CD14-positive monocyte (primary cell): Measurements from ENCODE around the gene EPHB2. TPM values are rescaled to one million over a fixed set of nuclear protein-coding genes. Genes with fewer than 3 reads are reported as not detected.

Source experiments
- DNase-seq, 3 donors: peaks; one replicate each; pipeline ENCODE4 v3.0.0-alpha.2; 2011 to 2022
- H2AFZ ChIP-seq: 2 replicates; pipeline ENCODE4 v1.6.0; 2012; ENCODE audit warnings: mild to moderate bottlenecking, low read depth, low read length, inconsistent platforms; ENCODE audit not compliant: insufficient read depth, poor library complexity, severe bottlenecking
- H3K27ac ChIP-seq, 2 donors: 1 replicate in 1 of 2; 2 replicates in 1 of 2; pipeline ENCODE4 v1.5.1; 2012 to 2013; ENCODE audit warnings: low read length in 2 of 2, control low read depth in 1 of 2, inconsistent platforms in 1 of 2, low read depth in 1 of 2, mild to moderate bottlenecking in 1 of 2
- H3K27me3 ChIP-seq, 2 donors: one replicate each; pipeline versions ENCODE4 v1.6.0 to v1.6.1; 2011 to 2013; ENCODE audit warnings: low read length in 2 of 2; ENCODE audit not compliant: control insufficient read depth in 2 of 2, insufficient read depth in 2 of 2
- H3K36me3 ChIP-seq, 2 donors: replicated peaks in 1 of 2; 1 replicate in 1 of 2; 2 replicates in 1 of 2; pipeline versions ENCODE4 v1.5.1 to v1.6.1; 2012 to 2013; ENCODE audit warnings: low read length in 2 of 2, control low read depth in 1 of 2, inconsistent platforms in 1 of 2, mild to moderate bottlenecking in 1 of 2; ENCODE audit not compliant: insufficient read depth in 2 of 2, control insufficient read depth in 1 of 2
- H3K4me1 ChIP-seq, 2 donors: 1 replicate in 1 of 2; 2 replicates in 1 of 2; pipeline versions ENCODE4 v1.5.1 to v1.6.1; 2012 to 2013; ENCODE audit warnings: low read length in 2 of 2, control low read depth in 1 of 2, inconsistent platforms in 1 of 2, mild to moderate bottlenecking in 1 of 2, moderate library complexity in 1 of 2; ENCODE audit not compliant: insufficient read depth in 2 of 2, control insufficient read depth in 1 of 2
- H3K4me2 ChIP-seq: replicated peaks from 2 replicates; pipeline ENCODE3; 2012; ENCODE audit warnings: low read length, moderate library complexity, mild to moderate bottlenecking; ENCODE audit not compliant: poor library complexity, severe bottlenecking; ENCODE audit errors: extremely low read depth
- H3K4me3 ChIP-seq, 3 experiments: fragments of 200-600 bp in 1 of 3; sonication (generic) in 1 of 3; replicated peaks in 1 of 3; 1 replicate in 2 of 3; 2 replicates in 1 of 3; pipeline ENCODE4 v1.5.1; 2011 to 2013; ENCODE audit warnings: low read length in 3 of 3, mild to moderate bottlenecking in 3 of 3, control low read depth in 2 of 3, low read depth in 2 of 3, inconsistent platforms in 1 of 3, moderate library complexity in 1 of 3
- H3K79me2 ChIP-seq: 2 replicates; pipeline ENCODE4 v1.6.0; 2012; ENCODE audit warnings: mild to moderate bottlenecking, control low read depth, inconsistent platforms, low read length, moderate library complexity; ENCODE audit not compliant: insufficient read depth
- H3K9ac ChIP-seq: 2 replicates; pipeline ENCODE4 v1.6.0; 2017; ENCODE audit warnings: low read length, mild to moderate bottlenecking; ENCODE audit not compliant: insufficient read depth, poor library complexity, severe bottlenecking
- H3K9me3 ChIP-seq, 2 donors: replicated peaks in 1 of 2; 1 replicate in 1 of 2; 2 replicates in 1 of 2; pipeline versions ENCODE4 v1.5.1 to v1.6.1; 2012 to 2013; ENCODE audit warnings: low read length in 2 of 2, control low read depth in 1 of 2; ENCODE audit not compliant: control insufficient read depth in 1 of 2, insufficient read depth in 1 of 2
- H4K20me1 ChIP-seq: 2 replicates; pipeline ENCODE4 v1.6.0; 2012; ENCODE audit warnings: mild to moderate bottlenecking, low read length, control low read depth, moderate library complexity; ENCODE audit not compliant: insufficient read depth
- H3K27ac Mint-ChIP-seq, 7 donors: one replicate each; pipeline ENCODE4 v1.8.0; 2020; ENCODE audit warnings: mild to moderate bottlenecking in 7 of 7, mixed read lengths in 7 of 7, moderate library complexity in 6 of 7, inconsistent platforms in 2 of 7
- H3K27me3 Mint-ChIP-seq, 3 donors: one replicate each; pipeline ENCODE4 v1.8.0; 2021 to 2022; ENCODE audit warnings: low read depth in 3 of 3, mild to moderate bottlenecking in 3 of 3, mixed read lengths in 3 of 3, moderate library complexity in 3 of 3, inconsistent platforms in 1 of 3
- H3K36me3 Mint-ChIP-seq, 2 donors: one replicate each; pipeline ENCODE4 v1.8.0; 2020; ENCODE audit warnings: mixed read lengths in 2 of 2, inconsistent platforms in 1 of 2, mild to moderate bottlenecking in 1 of 2
- H3K4me1 Mint-ChIP-seq: one replicate; pipeline ENCODE4 v1.8.0; 2020; ENCODE audit warnings: mild to moderate bottlenecking, mixed read lengths
- H3K4me3 Mint-ChIP-seq, 2 donors: one replicate each; pipeline ENCODE4 v1.8.0; 2020; ENCODE audit warnings: mild to moderate bottlenecking in 2 of 2, mixed read lengths in 2 of 2, moderate library complexity in 1 of 2
- H3K9me3 Mint-ChIP-seq, 7 donors: one replicate each; pipeline ENCODE4 v1.8.0; 2020 to 2022; ENCODE audit warnings: mixed read lengths in 7 of 7, mild to moderate bottlenecking in 6 of 7, moderate library complexity in 6 of 7, inconsistent platforms in 2 of 7
- CTCF ChIP-seq: fragments of 200-600 bp; IDR thresholded peaks from one replicate; pipeline ENCODE4 v1.8.0; 2022; ENCODE audit warnings: antibody characterized with exemption, mild to moderate bottlenecking
- WGBS: methylation state at CpG from one replicate; pipeline ENCODE4 v1.1.5; 2013; ENCODE audit warnings: missing lambda C conversion rate; ENCODE audit not compliant: insufficient coverage; 5-methylcytosine and 5-hydroxymethylcytosine counted together
- intact Hi-C, 2 donors: fragments of 100-400 bp; cut with micrococcal nuclease; formaldehyde crosslinking; loops; one replicate each; pipeline versions ENCODE4 v1.15.0 to v1.15.1; 2023
- polyA plus RNA-seq, 3 donors: library from polyadenylated mRNA; depleted of rRNA in 1 of 3; unstranded in 2 of 3; stranded (reverse) in 1 of 3; fragments of 300-500 nt in 2 of 3; fragments of >200 nt in 1 of 3; fragmentation: Illumina TruSeq in 2 of 3; gene quantifications; 1 replicate in 2 of 3; 2 replicates in 1 of 3; pipeline ENCODE4 v1.2.3, GENCODE V29; 2012 to 2021

Gene EPHB2
- polyA plus RNA-seq, 3 donors, result 2.9 to 5.6 (median 3.4) TPM

- intact Hi-C loops, result no loop called here
- no peaks in the 10 kb centered on the region for H3K36me3 Mint-ChIP-seq
- H3K4me3 ChIP-seq, result peak overlapping the region in 1 of 3 experiments; percentile 29
- no peak overlapping the region for H3K9ac ChIP-seq
- H3K4me3 Mint-ChIP-seq, result peak overlapping the region; percentile 48 to 85
- peak; percentile 10 to 34 (median 18) for DNase-seq
- H3K9me3 Mint-ChIP-seq, result peaks cover 0 to 2% (median 0%) of the 10 kb centered on the region in 7 donors
- peaks cover 16% of the 10 kb centered on the region for H3K4me1 Mint-ChIP-seq
- peaks cover 7 to 14% of the 10 kb centered on the region in 2 donors for H3K4me1 ChIP-seq
- TF ChIP-seq CTCF, result no peak
- no peaks in the 10 kb centered on the region for H3K79me2 ChIP-seq
- H4K20me1 ChIP-seq, result no peaks in the 10 kb centered on the region
- H3K27ac Mint-ChIP-seq, result peak overlapping the region in 4 of 7 donors; percentile 4 to 64 (median 47)
- H3K4me2 ChIP-seq, result peak overlapping the region; percentile 45
- under 1% methylated on average over 11 of the region's 12 CpGs for WGBS
- no peak overlapping the region for H2AFZ ChIP-seq
- H3K27ac ChIP-seq, result no peak overlapping the region
- H3K27me3 ChIP-seq, result no peaks in the 10 kb centered on the region
- no peaks in the 10 kb centered on the region for H3K36me3 ChIP-seq
- H3K27me3 Mint-ChIP-seq, result peaks cover 4 to 8% (median 6%) of the 10 kb centered on the region in 3 donors
- H3K9me3 ChIP-seq, result no peaks in the 10 kb centered on the region
Observed at GRCh38 chr1:22846458-22846857, 135.8 kb downstream of the EPHB2 start.

- Mint-ChIP-seq H3K4me1 (peaks cover 20% of the 10 kb centered on the region), H3K9me3 (peaks cover 0 to 2% (median 0%) of the 10 kb centered on the region in 7 donors), H3K27ac (no peak overlapping the region), H3K4me3 (peak overlapping the region in 1 of 2 donors; percentile 33), H3K36me3 (no peaks in the 10 kb centered on the region), H3K27me3 (peaks cover 4 to 8% (median 6%) of the 10 kb centered on the region in 3 donors)
- H4K20me1 ChIP-seq, result no peaks in the 10 kb centered on the region
- peaks cover 7 to 14% of the 10 kb centered on the region in 2 donors for H3K4me1 ChIP-seq
- TF ChIP-seq CTCF, result no peak
- no peak overlapping the region for H3K27ac ChIP-seq
- DNase-seq, result no peak
- H3K36me3 ChIP-seq, result no peaks in the 10 kb centered on the region
- H3K4me3 ChIP-seq, result no peak overlapping the region
- H3K9ac ChIP-seq, result no peak overlapping the region
- H2AFZ ChIP-seq, result no peak overlapping the region
- no peaks in the 10 kb centered on the region for H3K27me3 ChIP-seq
- 40% methylated on average over 2 of the region's 2 CpGs for WGBS
- H3K9me3 ChIP-seq, result no peaks in the 10 kb centered on the region
- no peak overlapping the region for H3K4me2 ChIP-seq
- intact Hi-C loops, result no loop called here
- no peaks in the 10 kb centered on the region for H3K79me2 ChIP-seq
Observed at GRCh38 chr1:22847249-22847648, 136.6 kb downstream of the EPHB2 start.
